ENCODE data around the gene CDKN2B-AS1.
"Not testable (repeated sequence)": the region's sequence is repeated elsewhere in the genome, so short reads cannot be mapped to it uniquely, and the experiment has no call there.

CDKN2B-AS1 gene

DNA sequence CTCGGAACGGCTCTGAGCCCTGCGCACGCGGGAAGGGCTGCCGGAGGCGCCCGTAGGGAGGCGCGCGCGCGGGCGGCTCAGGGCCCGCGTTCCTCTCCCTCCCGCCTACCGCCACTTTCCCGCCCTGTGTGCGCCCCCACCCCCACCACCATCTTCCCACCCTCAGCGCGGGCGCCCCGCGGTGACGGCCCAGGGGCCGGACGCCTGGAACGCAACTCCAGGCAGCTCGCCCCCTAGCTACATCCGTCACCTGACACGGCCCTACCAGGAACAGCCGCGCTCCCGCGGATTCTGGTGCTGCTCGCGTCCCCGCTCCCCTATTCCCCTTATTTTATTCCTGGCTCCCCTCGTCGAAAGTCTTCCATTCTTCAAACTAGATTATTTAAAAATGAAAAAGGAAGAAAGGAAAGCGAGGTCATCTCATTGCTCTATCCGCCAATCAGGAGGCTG lies at the start of gene CDKN2B-AS1:
CDKN2B-AS1 (plus strand) TSS at position 236 of the 450 bp plus-strand sequence.
- FAIRE-seq, result no peak

GRCh38 chr9:21945606-21946005 lies 49.0 kb upstream of the CDKN2B-AS1 start:
- no peak for FAIRE-seq

DNA sequence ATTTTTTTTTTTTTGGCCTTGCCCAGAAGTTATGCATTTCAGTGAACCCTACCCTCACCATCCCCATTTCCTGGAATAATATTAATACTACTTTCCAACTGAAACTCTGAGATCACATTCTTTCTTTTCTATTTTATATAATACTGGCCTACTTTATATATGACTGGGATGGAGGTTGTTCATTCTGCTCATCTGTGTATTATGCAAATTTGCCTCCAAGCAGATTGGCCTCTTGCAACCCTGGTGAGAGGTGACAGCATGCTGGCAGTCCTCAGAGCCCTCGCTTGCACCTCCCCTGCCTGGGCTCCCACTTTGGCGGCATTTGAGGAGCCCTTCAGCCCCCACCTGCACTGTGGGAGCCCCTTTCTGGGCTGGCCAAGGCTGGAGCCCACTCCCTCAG lies 35.8 kb upstream of the CDKN2B-AS1 start:
- no peak for FAIRE-seq

GRCh38 chr9:21959268-21959667 lies 35.3 kb upstream of the CDKN2B-AS1 start:
- not testable (repeated sequence) for FAIRE-seq

GRCh38 chr9:21961569-21961968 lies 33.0 kb upstream of the CDKN2B-AS1 start:
- FAIRE-seq, result no peak

- FAIRE-seq, result no peak
These were observed 29.6 kb upstream of the CDKN2B-AS1 start for GRCh38 chr9:21964925-21965385.

DNA sequence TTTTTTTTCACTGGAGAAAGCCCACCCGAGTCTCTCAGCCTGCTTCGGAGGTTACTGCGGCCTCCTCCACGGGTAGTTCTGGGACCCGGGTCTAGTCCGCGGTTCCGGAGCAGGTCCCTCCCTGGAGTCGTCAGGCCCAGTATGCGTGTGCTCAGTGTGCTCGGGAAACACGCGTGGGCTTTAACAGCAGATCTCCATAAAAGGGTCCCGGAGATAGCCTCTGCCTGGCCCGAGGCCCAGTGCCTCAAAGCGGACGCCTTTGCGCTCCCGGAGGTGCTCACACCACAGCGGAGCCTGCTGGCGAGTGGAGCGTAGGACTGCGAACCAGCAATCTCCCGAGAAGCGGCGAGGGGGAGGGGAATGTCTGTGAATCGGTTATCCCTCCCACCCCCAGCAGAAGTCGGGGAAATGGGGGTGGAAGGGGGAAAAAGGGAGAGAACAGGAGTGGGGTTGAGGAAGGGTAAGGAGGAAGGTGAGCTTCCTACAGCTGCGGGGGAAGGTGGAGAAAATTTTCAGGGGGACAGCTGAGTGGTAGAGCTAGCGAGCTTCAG lies 29.1 kb upstream of the CDKN2B-AS1 start:
- no peak for FAIRE-seq

DNA sequence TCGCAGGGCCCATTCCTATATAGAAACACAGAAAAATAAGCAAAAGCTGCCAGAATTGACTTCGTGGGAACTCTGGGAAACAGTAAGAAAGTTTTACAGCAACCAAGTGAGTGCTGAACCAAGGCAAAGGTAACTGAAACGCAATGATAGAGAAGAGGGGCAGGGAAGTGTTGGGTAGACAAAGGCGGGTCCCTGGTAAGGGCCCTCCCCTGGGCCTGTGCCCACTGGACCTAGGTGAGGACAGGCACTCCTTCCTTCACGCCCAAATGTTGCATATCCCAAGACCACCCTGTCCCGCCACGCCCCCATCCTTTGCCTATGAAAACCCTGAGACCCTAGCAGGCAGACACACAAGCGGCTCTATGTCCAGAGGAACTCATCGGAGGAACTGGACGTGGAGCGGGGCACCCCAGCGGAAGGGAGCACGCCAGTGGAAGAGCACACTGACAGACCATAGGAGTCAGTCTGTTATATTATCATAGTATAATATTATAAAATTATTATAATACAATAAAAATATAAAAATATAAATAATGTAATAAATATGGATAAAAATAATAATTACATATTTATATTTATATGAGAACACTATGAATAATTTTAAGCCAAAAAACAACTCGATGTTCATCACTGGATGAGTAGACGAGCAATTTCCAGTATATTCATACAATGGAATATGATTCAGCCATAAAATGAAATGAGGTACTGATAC lies 28.3 kb upstream of the CDKN2B-AS1 start:
- FAIRE-seq, result no peak

DNA sequence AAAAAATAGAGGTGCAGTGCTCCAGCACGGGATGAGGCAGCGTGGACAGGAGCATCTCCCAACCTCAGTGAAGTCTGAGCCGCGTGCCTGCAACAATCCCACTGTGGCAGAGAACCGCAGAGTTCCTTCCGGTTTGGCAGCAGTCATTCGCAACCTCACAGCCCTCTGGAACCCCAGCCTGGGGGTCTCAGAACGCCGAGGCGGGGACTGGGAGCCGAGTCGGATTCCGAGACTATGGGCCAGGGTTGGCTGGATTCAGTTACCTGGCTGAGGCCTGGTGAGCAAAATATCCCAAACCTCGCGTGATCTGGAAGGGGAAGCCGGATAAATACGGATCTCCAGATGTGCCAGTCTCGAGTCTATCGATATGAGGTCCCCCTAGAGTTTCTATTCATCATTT lies 27.4 kb upstream of the CDKN2B-AS1 start:
- no peak for FAIRE-seq

DNA sequence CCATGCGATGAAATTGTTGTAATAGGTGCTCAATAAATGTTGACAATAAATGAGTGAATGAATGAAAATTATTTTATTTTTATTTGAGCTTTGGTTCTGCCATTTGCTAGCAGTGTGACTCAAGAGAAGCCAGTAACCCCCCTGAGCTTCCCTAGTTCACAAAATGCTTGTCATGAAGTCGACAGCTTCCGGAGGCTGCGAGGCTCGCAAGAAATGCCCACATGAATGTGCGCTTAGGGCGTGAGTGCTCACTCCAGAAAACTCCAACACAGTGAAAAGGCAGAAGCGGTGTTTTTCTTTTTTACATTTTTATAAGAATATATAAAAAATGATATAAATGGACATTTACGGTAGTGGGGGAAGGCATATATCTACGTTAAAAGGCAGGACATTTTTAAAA lies 26.9 kb upstream of the CDKN2B-AS1 start:
- FAIRE-seq, result no peak

DNA sequence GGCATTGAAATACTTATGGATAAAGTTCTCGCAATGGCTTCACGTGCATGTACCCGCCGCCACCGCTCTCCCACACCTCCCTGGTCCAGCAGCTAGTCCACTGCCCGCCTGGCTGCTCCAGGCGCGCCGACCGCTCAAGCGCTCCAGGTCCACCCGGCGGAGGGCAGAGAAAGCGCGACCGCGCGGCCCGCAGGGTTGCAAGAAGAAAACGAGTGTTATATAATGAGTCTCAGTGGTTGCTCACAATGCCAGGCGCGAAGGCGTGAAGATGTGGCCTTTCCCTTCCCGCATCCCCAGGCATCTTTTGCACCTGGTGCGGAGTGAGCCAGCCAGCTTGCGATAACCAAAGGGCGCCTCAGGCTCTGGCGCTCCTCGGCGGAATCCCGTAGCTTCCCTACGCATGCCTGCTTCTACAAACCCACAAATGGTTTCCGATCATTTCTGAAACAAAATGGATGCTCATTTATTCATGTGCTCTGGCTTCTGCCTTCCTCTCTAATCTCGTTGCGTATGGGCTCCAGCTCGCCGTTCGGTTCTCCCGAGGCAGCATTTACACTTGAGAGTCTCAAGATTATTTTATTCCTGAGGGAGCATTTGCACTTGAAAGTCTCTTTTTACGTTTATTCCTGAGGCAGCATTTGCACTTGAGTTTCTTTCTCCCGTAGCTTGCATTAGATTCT lies 26.1 kb upstream of the CDKN2B-AS1 start:
- FAIRE-seq, result no peak

DNA sequence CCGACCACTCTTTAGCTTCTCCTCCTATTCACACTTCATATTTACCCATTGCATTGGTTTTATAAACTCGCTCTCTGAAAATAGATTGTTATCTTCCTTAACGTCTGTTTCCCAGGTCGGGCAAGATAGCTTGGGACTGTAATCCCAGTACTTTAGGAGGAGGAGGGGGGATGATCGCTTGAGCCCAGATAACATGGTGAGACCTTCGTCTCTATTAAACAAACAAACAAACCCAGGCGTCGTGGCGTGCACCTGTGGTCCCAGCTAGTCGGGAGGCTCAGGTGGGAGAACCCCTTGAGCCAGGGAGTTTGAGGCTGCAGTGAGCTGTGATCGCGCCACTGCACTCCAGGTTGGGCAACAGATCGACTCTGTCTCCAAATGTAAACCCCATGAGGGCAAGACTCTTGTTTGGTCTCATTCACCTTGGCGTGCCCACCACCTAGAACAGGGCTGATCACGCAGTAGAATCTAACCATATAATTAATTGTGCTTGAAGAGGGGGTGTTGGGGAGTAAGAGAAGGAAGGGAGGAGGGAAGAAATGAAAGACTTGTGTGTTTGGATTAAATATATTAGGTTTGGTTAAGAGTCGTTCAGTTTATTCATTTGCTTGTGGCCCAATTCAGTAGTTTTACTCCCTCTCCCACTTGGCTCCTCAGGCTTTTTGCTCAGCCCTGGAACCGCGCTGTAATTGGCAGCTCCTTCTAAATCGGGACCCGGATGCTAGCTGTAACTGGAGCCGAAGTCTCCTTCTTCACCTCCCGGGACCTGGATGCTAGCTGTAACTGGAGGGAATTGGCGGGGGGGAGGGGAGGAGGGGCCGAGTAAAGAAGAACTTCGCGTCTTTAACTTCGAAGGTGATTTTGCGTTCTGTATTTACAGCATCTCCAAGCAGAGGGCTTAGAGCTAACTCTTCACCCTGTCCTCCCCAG lies 25.3 kb upstream of the CDKN2B-AS1 start:
- no peak for FAIRE-seq

DNA sequence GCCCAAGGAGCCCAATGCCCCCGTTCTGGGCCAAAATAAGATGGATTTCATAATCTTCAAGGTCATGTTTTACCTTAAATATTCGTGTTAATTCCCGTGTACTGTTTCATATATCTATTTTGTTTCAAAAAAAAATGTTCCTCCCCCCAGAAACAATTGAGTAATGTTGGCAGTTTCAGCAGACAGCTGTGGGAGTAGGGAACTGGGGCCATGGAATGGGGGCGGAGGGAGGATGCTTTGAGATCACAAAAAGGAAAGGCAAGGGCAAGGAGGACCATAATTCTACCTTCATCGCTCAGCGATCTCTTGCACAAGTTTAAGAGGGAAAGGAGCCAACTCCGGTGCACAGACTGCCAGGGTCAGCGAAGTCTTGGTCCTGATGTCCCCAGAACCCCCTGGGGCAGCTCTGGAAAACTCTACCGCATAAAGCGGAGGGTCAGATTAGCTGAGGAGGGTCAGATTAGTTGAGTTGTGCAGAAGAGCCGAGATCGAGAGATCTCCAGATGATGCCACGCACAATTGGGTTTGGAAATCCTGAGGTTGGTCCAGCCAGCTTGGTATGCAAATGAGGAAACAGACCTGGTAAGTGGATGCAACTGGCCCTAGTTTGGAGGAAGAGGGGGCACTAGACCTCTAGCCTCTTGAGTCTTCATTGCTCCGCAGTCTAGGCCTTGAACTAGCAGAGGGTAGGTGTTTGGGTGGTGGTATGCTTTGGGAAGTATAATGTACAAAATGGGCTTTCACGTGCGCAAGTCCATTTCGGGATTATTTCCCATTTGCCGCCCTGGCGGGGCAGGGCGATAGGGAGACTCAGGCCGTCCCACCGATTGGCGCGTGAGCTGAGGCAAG lies 24.4 kb upstream of the CDKN2B-AS1 start:
- no peak for FAIRE-seq

- no peak for FAIRE-seq
These were observed 23.6 kb upstream of the CDKN2B-AS1 start for GRCh38 chr9:21970800-21971640.

- no peak for FAIRE-seq
These were observed 22.2 kb upstream of the CDKN2B-AS1 start for GRCh38 chr9:21972361-21972760.

DNA sequence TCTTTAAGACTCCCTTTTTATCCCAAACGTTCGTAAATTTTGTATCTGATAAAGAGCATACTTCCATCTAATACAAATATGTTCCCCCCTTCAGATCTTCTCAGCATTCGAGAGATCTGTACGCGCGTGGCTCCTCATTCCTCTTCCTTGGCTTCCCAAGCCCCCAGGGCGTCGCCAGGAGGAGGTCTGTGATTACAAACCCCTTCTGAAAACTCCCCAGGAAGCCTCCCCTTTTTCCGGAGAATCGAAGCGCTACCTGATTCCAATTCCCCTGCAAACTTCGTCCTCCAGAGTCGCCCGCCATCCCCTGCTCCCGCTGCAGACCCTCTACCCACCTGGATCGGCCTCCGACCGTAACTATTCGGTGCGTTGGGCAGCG lies 20.3 kb upstream of the CDKN2B-AS1 start:
- no peak for FAIRE-seq

- no peak for FAIRE-seq
These were observed 19.7 kb upstream of the CDKN2B-AS1 start for GRCh38 chr9:21974722-21975409.

GRCh38 chr9:21976334-21976875 lies 18.2 kb upstream of the CDKN2B-AS1 start:
- no peak for FAIRE-seq

- FAIRE-seq, result no peak
These were observed 12.2 kb upstream of the CDKN2B-AS1 start for GRCh38 chr9:21982391-21982790.
